ENCODE data around the gene PPM1L.

Gene PPM1L

GRCh38 chr3:160829486-160830009, 73.5 kb downstream of the PPM1L start:
- H3K9me3 ChIP-seq (ENCODE audit: control insufficient read depth, insufficient read depth, low read length), result no peaks in the 10 kb centered on the region
- H3K36me3 ChIP-seq (ENCODE audit: control insufficient read depth, low read length), result no peaks in the 10 kb centered on the region
- H3K4me2 ChIP-seq (ENCODE audit: low read length), result no peak overlapping the region
- H3K9me2 ChIP-seq (replicated peaks; ENCODE audit: control insufficient read depth, low read length), result no peaks in the 10 kb centered on the region
- no peaks in the 10 kb centered on the region for H4K20me1 ChIP-seq (ENCODE audit: control insufficient read depth, insufficient read depth, low read depth, low read length)
- no peaks in the 10 kb centered on the region for H3K27me3 ChIP-seq (ENCODE audit: control insufficient read depth, low read length)
- no peaks in the 10 kb centered on the region for H3K79me2 ChIP-seq (ENCODE audit: control insufficient read depth, low read length)
- TF ChIP-seq CTCF (IDR thresholded peaks at IDR 0.05; ENCODE audit: low read depth, low read length, poor library complexity, severe bottlenecking), result no peak
- no peak for TF ChIP-seq EZH2phosphoT487 (IDR thresholded peaks at IDR 0.05; ENCODE audit: borderline replicate concordance, low read length)
- H3F3A ChIP-seq (ENCODE audit: control insufficient read depth, insufficient read depth), result no peaks in the 10 kb centered on the region
- no peak overlapping the region for H3K4me3 ChIP-seq (ENCODE audit: low read length)
- H3K27ac ChIP-seq (ENCODE audit: low read depth, low read length), result no peak overlapping the region
- H3K4me1 ChIP-seq (ENCODE audit: control insufficient read depth, low read length), result no peaks in the 10 kb centered on the region

- Histone ChIP-seq H3F3A (ENCODE audit: control insufficient read depth, insufficient read depth) (no peaks in the 10 kb centered on the region), H3K27me3 (ENCODE audit: control insufficient read depth, low read length) (no peaks in the 10 kb centered on the region), H4K20me1 (ENCODE audit: control insufficient read depth, insufficient read depth, low read depth, low read length) (no peaks in the 10 kb centered on the region), H3K9me2 (replicated peaks; ENCODE audit: control insufficient read depth, low read length) (no peaks in the 10 kb centered on the region), H3K4me2 (ENCODE audit: low read length) (no peak overlapping the region), H3K79me2 (ENCODE audit: control insufficient read depth, low read length) (no peaks in the 10 kb centered on the region), H3K4me3 (ENCODE audit: low read length) (no peak overlapping the region), H3K9me3 (ENCODE audit: control insufficient read depth, insufficient read depth, low read length) (no peaks in the 10 kb centered on the region), H3K36me3 (ENCODE audit: control insufficient read depth, low read length) (no peaks in the 10 kb centered on the region), H3K27ac (ENCODE audit: low read depth, low read length) (no peak overlapping the region), H3K4me1 (ENCODE audit: control insufficient read depth, low read length) (no peaks in the 10 kb centered on the region)
- TF ChIP-seq EZH2phosphoT487 (IDR thresholded peaks at IDR 0.05; ENCODE audit: borderline replicate concordance, low read length), result no peak
- no peak for TF ChIP-seq CTCF (IDR thresholded peaks at IDR 0.05; ENCODE audit: low read depth, low read length, poor library complexity, severe bottlenecking)
Measured at GRCh38 chr3:160830796-160831195, 74.8 kb downstream of the PPM1L start.

- Histone ChIP-seq H3K4me3 (ENCODE audit: low read length) (no peak overlapping the region), H3K4me2 (ENCODE audit: low read length) (no peak overlapping the region), H3F3A (ENCODE audit: control insufficient read depth, insufficient read depth) (no peaks in the 10 kb centered on the region), H3K79me2 (ENCODE audit: control insufficient read depth, low read length) (no peaks in the 10 kb centered on the region), H3K36me3 (ENCODE audit: control insufficient read depth, low read length) (no peaks in the 10 kb centered on the region), H3K4me1 (ENCODE audit: control insufficient read depth, low read length) (no peaks in the 10 kb centered on the region), H3K9me3 (ENCODE audit: control insufficient read depth, insufficient read depth, low read length) (no peaks in the 10 kb centered on the region), H3K9me2 (replicated peaks; ENCODE audit: control insufficient read depth, low read length) (no peaks in the 10 kb centered on the region), H3K27me3 (ENCODE audit: control insufficient read depth, low read length) (no peaks in the 10 kb centered on the region), H4K20me1 (ENCODE audit: control insufficient read depth, insufficient read depth, low read depth, low read length) (no peaks in the 10 kb centered on the region), H3K27ac (ENCODE audit: low read depth, low read length) (no peak overlapping the region)
- TF ChIP-seq CTCF (IDR thresholded peaks at IDR 0.05; ENCODE audit: low read depth, low read length, poor library complexity, severe bottlenecking), result no peak
- no peak for TF ChIP-seq EZH2phosphoT487 (IDR thresholded peaks at IDR 0.05; ENCODE audit: borderline replicate concordance, low read length)
Measured at GRCh38 chr3:160831401-160831800, 75.4 kb downstream of the PPM1L start.
